ENCODE results near the gene ZNF609. TPM values are rescaled to one million over a fixed set of nuclear protein-coding genes. Genes with fewer than 3 reads are reported as not detected.

The ZNF609 gene
- total RNA-seq, 2 donors from 2014 or later, result 52.3 to 54.8 TPM

- H3K27ac Mint-ChIP-seq, result peak overlapping the region; percentile 94
- Histone ChIP-seq H3K9ac (ENCODE audit: extremely low read depth, low read length, poor library complexity, severe bottlenecking) (peak overlapping the region; percentile 66), H3K27ac (ENCODE audit: low read depth, low read length) (peak overlapping the region; percentile 84), H3K4me3 (ENCODE audit: low read length) (peak overlapping the region; percentile 90), H3K9me3 (ENCODE audit: control insufficient read depth, low read length) (no peaks in the 10 kb centered on the region), H3K36me3 (ENCODE audit: control insufficient read depth, insufficient read depth, low read length) (peaks cover 11% of the 10 kb centered on the region), H3K27me3 (ENCODE audit: control insufficient read depth, insufficient read depth, low read length, poor library complexity, severe bottlenecking) (no peaks in the 10 kb centered on the region), H3K4me1 (ENCODE audit: control insufficient read depth, insufficient read depth, low read length) (peaks cover 18% of the 10 kb centered on the region)
- TF ChIP-seq CTCF (conservative IDR thresholded peaks at IDR 0.05), result no peak
- H3K36me3 Mint-ChIP-seq (ENCODE audit: low read depth), result peaks cover 13% of the 10 kb centered on the region
- H3K9me3 Mint-ChIP-seq, result no peaks in the 10 kb centered on the region
- peaks cover 54% of the 10 kb centered on the region for H3K4me1 Mint-ChIP-seq
- H3K27me3 Mint-ChIP-seq (ENCODE audit: insufficient read depth), result no peaks in the 10 kb centered on the region
- H3K4me3 Mint-ChIP-seq, result peak overlapping the region; percentile 78
- no peak for DNase-seq
These were observed 2.1 kb downstream of the ZNF609 start for GRCh38 chr15:64462492-64462891.

- Mint-ChIP-seq H3K27ac (no peak overlapping the region), H3K9me3 (no peaks in the 10 kb centered on the region), H3K4me1 (peaks cover 49% of the 10 kb centered on the region), H3K27me3 (ENCODE audit: insufficient read depth) (no peaks in the 10 kb centered on the region), H3K36me3 (ENCODE audit: low read depth) (peaks cover 19% of the 10 kb centered on the region), H3K4me3 (no peak overlapping the region)
- TF ChIP-seq CTCF (conservative IDR thresholded peaks at IDR 0.05), result no peak
- Histone ChIP-seq H3K9ac (ENCODE audit: extremely low read depth, low read length, poor library complexity, severe bottlenecking) (no peak overlapping the region), H3K36me3 (ENCODE audit: control insufficient read depth, insufficient read depth, low read length) (peaks cover 9% of the 10 kb centered on the region), H3K4me1 (ENCODE audit: control insufficient read depth, insufficient read depth, low read length) (peaks cover 14% of the 10 kb centered on the region), H3K27ac (ENCODE audit: low read depth, low read length) (no peak overlapping the region), H3K4me3 (ENCODE audit: low read length) (peak overlapping the region; percentile 90), H3K27me3 (ENCODE audit: control insufficient read depth, insufficient read depth, low read length, poor library complexity, severe bottlenecking) (no peaks in the 10 kb centered on the region), H3K9me3 (ENCODE audit: control insufficient read depth, low read length) (no peaks in the 10 kb centered on the region)
- WGBS, 2 experiments (ENCODE audit: insufficient coverage in 1 of 2, insufficient read length in 1 of 2), result 82 to 93% methylated on average over 3 of the region's 3 CpGs
- DNase-seq, result no peak
These were observed 4.1 kb downstream of the ZNF609 start for GRCh38 chr15:64464276-64465005.

- Mint-ChIP-seq H3K9me3 (no peaks in the 10 kb centered on the region), H3K4me1 (peaks cover 39% of the 10 kb centered on the region), H3K4me3 (no peak overlapping the region), H3K36me3 (ENCODE audit: low read depth) (peaks cover 28% of the 10 kb centered on the region), H3K27ac (peak overlapping the region; percentile 59), H3K27me3 (ENCODE audit: insufficient read depth) (no peaks in the 10 kb centered on the region)
- H3K4me1 ChIP-seq (ENCODE audit: control insufficient read depth, insufficient read depth, low read length), result peaks cover 14% of the 10 kb centered on the region
- H3K4me3 ChIP-seq (ENCODE audit: low read length), result no peak overlapping the region
- WGBS, 2 experiments (ENCODE audit: insufficient coverage in 1 of 2, insufficient read length in 1 of 2), result 80 to 90% methylated on average over 2 to 4 of the region's 4 CpGs
- no peaks in the 10 kb centered on the region for H3K27me3 ChIP-seq (ENCODE audit: control insufficient read depth, insufficient read depth, low read length, poor library complexity, severe bottlenecking)
- H3K9ac ChIP-seq (ENCODE audit: extremely low read depth, low read length, poor library complexity, severe bottlenecking), result no peak overlapping the region
- no peaks in the 10 kb centered on the region for H3K9me3 ChIP-seq (ENCODE audit: control insufficient read depth, low read length)
- peaks cover 21% of the 10 kb centered on the region for H3K36me3 ChIP-seq (ENCODE audit: control insufficient read depth, insufficient read depth, low read length)
- no peak for DNase-seq
- H3K27ac ChIP-seq (ENCODE audit: low read depth, low read length), result no peak overlapping the region
- TF ChIP-seq CTCF (conservative IDR thresholded peaks at IDR 0.05), result no peak
These were observed 6.2 kb downstream of the ZNF609 start for GRCh38 chr15:64466408-64467141.
